ENCODE results near the gene MYBPH.

DNA sequence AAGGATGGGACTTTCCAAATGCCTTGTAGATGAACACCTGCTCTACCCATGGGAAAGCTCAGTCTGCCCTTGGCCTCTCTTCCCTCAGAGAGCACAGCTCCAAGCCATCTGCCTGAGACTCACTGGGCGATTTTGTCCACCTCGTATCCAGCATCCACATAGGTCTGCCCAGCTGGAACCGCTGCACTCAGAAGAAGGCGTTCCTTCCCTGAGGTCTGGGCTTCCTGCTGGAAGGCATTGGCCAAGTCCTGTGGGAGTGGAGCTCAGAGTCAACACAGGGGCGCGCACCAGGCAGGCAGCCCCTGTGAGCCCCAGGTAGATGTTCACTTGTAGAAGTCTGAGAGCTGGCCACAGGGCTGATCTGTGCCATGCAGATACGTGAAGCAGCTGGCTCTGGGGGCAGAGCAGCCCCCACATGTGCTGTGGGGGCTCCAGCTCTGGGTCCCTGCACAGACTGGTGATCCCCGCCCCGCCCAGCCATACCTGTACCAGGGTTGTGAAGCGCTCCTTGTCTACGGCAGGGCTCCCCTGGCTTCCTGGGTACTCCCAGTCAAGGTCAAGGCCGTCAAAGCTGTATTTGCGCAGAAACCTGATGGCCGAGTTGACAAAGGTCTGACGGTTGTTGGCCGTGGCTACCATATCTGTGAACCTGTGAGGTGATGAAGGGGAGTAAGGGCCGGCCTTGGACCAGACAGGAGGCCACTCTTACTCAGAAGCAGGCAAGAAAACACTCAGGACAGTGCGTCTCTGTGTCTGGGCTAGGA is 47.6 kb upstream of the MYBPH start:
- TF ChIP-seq, protein P1, sequence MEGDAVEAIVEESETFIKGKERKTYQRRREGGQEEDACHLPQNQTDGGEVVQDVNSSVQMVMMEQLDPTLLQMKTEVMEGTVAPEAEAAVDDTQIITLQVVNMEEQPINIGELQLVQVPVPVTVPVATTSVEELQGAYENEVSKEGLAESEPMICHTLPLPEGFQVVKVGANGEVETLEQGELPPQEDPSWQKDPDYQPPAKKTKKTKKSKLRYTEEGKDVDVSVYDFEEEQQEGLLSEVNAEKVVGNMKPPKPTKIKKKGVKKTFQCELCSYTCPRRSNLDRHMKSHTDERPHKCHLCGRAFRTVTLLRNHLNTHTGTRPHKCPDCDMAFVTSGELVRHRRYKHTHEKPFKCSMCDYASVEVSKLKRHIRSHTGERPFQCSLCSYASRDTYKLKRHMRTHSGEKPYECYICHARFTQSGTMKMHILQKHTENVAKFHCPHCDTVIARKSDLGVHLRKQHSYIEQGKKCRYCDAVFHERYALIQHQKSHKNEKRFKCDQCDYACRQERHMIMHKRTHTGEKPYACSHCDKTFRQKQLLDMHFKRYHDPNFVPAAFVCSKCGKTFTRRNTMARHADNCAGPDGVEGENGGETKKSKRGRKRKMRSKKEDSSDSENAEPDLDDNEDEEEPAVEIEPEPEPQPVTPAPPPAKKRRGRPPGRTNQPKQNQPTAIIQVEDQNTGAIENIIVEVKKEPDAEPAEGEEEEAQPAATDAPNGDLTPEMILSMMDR (IDR thresholded peaks at IDR 0.05): no peak
- TF ChIP-seq POLR2A (IDR thresholded peaks at IDR 0.05): no peak

All from adrenal gland (tissue), 5 donors.